CD4-positive, alpha-beta T cell treated with Interleukin-15 for 4 hours (primary cell): ENCODE results near the gene PRRC2B.
"Not testable (repeated sequence)": the region's sequence is repeated elsewhere in the genome, so short reads cannot be mapped to it uniquely, and the experiment has no call there.

Experiments used
- DNase-seq: peaks from one replicate; pipeline ENCODE4 v3.0.0-alpha.2; 2020; ENCODE audit warnings: low spot score

Gene PRRC2B

GRCh38 chr9:131387394-131387793 is 6.5 kb upstream of the PRRC2B start:
- DNase-seq, result no peak

DNA sequence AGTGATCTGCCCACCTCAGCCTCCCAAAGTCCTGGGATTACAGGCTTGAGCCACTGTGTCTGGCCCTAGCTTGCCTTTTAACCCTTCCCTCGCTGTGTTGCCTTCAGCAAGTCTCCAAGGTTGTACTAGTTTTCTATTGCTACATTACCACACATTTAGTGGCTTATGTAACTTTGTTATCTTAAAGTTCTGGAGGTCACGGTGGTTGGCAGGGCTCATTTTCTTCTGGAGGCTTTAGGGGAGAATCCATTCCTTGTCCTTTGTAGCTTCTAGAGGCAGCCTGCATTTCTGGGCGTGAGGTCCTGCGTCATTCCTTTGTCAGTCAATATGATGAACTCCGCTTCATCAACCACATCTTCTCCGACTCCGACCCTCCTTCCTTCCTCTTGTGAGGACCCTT is 2.9 kb upstream of the PRRC2B start:
- DNase-seq, result no peak

DNA sequence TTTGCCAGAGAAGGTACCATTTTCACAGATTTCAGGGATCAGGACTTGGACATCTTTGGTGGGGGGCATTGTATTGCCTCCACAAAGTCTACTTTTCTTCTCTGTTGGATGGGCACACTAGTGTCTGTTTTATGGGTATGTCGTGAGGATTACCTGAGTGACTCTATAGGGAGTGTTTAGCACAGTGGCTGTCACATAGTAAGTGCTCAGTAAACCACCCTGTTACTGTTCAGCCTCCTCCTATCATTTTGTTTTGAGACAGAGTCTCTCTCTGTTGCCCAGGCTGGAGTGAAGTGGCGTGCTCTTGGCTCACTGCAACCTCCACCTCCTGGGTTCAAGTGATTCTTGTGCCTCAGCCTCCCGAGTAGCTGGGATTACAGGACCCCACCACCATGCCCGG is 2.4 kb upstream of the PRRC2B start:
- DNase-seq, result no peak

- DNase-seq, result peak; percentile 33
These were observed 724 bp downstream of the PRRC2B start for GRCh38 chr9:131394464-131395156.

GRCh38 chr9:131395157-131396098 is 1.5 kb downstream of the PRRC2B start:
- peak; percentile 85 for DNase-seq

GRCh38 chr9:131396099-131396479 is 2.2 kb downstream of the PRRC2B start:
- DNase-seq, result not testable (repeated sequence)

- no peak for DNase-seq
These were observed 2.7 kb downstream of the PRRC2B start for GRCh38 chr9:131396626-131397025.

- no peak for DNase-seq
These were observed 3.4 kb downstream of the PRRC2B start for GRCh38 chr9:131397100-131397790.

DNA sequence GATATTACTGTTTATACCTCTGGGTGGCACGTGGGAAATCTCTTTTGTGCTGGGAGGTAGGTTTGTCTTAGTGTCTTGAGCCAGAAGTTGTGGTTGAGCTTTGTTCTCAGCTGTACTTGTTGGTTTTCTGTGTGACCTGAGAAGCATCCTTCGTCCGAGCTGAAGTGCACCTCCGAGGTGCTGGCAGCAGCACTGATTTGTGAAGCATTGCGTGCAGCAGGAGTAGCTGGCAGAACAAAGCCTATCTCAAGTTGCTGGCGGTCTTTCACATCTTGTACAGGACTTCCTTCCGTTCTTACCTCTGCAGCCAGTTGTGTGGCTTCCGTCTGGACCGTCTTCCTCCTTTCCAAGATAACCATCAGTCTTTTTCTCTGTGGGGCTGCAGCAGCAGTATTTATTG is 4.3 kb downstream of the PRRC2B start:
- DNase-seq, result peak; percentile 73

- no peak for DNase-seq
These were observed 6.1 kb downstream of the PRRC2B start for GRCh38 chr9:131399972-131400371.

GRCh38 chr9:131400627-131401026 is 6.7 kb downstream of the PRRC2B start:
- no peak for DNase-seq

DNA sequence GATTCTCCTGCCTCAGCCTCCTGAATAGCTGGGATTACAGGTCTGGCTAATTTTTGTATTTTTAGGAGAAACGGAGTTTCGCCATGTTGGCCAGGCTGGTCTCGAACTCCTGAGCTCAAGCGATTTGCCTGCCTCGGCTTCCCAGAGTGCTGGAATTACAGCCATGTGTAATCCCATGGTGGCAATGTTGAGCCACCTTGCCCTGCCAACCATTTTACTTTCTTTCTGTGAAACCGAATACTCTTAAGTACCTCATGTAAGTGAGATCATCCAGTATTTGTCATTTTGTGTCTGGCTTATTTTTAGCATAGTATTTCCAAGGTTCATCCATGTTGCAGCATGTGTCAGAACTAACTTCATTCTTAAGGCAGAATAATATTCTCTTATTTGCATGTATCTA is 8.2 kb downstream of the PRRC2B start:
- DNase-seq, result no peak

DNA sequence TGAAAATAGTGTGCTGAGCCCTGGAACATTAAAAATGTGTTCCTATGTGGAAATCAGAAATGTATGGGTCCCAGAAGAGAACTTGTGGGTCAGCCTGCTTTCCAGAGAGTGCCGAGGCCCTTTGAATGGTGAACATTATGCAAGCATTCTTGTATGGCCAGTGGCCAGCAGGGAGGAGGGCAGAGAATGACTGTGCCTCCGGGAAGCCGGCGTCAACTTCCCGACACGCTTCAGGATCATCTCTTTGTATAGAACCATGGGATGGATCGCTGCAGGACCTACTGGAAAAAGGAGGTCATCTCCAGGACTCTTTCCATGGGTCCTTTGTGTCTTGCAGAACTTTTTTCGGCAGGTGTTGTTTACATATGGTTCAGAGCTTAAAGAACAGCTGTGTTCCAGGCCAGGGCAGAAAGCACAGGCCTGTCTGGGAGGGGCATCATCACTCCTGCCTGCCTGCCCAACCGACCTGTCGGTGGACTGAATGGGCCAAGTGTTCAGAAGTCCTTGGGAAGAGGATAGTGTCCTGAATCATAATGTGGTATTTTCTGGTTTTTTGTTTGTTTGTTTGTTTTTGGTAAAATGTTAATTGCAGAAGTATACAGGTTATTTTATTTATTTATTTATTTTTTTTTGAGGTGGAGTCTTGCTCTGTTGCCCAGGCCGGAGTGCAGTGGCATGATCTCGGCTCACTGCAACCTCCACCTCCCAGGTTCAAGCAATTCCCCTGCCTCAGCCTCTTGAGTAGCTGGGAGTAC is 9.0 kb downstream of the PRRC2B start:
- no peak for DNase-seq

DNA sequence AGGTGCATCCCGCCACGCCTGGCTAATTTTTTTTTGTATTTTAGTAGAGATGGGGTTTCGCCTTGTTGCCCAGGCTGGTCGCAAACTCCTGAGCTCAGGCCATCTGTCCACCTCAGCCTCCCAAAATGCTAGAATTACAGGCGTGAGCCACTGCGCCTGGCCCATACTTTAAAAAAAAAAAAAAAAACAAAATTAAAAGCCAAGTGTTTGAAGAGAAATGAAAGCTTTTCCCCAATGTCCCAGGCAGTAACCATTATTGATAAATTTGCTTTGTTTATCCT is 9.5 kb downstream of the PRRC2B start:
- no peak for DNase-seq

DNA sequence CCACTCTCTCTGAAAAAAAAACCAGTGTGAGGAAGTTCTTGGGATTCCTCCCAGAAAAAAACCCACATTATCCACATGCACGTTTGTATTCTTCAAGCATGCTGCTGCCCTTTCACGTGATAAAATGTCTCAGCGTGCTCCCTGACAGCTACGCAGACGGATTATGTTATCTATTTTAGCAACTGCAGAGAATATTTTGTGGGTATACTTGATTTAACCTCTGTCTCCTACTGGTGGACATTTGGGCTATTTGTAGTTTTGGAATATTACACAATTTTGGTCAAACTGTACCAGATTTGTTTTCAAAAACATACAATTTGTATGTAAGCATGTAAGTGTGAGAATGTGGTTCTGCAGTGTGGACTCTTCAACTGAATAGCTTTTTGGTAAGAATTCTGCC is 10.7 kb downstream of the PRRC2B start:
- no peak for DNase-seq

DNA sequence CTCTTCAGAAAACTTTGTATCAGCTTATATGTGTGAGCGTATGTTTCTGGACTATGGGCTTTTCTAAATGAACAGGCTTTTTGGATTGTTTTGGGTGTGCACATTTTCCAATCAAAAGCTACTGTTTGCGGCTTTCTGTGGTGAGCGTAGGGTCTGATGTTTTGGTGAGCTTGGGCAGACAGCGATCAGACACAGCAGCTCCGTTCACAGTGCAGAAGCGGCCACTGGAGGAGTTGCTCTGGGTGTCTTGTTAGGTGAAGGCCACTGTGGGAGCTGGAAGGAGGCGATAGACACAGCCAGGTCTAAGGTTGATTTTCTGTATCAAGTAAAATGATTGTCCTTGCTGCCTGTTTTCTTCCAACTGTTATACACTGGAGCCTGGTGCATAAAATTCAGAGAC is 11.1 kb downstream of the PRRC2B start:
- no peak for DNase-seq

DNA sequence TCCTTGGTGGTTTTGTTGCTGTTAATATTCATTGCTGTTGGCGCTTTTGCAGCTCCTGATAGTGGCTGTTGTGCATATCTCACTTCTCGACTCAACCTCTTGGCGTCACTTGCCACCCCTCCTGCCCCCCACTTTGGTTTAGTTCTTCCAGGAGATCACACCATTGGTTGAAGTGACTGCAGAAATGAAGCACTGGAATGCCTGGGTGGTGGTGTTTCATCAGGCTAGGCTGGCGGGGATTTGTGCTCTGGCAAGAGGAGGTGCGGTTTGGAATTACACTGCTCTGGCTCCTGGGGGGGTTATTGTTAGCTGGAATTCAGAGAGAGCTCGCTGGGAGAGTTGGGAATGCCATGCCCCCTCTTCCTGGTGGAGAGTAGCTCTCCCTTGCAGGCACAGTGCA is 11.5 kb downstream of the PRRC2B start:
- peak; percentile 24 for DNase-seq

GRCh38 chr9:131405858-131406537 is 12.1 kb downstream of the PRRC2B start:
- DNase-seq, result no peak

- DNase-seq, result no peak
These were observed 12.9 kb downstream of the PRRC2B start for GRCh38 chr9:131406563-131407436.

GRCh38 chr9:131407717-131408195 is 13.9 kb downstream of the PRRC2B start:
- DNase-seq, result peak; percentile 57
